Measurements from ENCODE around the gene RAB25. TPM values are rescaled to one million over a fixed set of nuclear protein-coding genes. Genes with fewer than 3 reads are reported as not detected.
A peak's percentile ranks its signal among the peaks of the same experiment; 100 is the strongest.

The RAB25 gene
- polyA plus RNA-seq, 1 donor: 174 TPM

DNA sequence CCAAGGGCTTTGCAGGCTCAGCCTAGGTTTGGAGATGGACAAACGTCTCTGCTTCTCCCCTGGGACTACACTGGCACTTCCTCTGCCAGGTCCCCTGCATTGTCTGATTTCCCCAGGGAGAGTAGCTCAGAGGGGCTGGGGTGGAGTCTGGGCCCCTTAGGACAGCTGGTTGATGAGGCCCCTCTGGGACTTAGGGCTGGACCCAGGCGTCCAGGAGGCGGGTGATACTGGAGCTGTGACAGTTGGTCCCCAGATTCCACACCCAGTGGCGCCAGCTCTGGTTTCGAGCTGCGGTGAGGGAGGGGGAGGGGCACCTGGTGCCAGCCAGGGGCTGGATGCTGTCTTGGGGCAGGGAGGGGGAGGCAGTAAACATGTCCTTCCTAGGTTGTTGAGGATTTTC is 28.7 kb downstream of the RAB25 start:
- Histone ChIP-seq H3K9me3 (ENCODE audit: control insufficient read depth, low read depth, low read length) (no peaks in the 10 kb centered on the region), H3K4me3 (ENCODE audit: low read length) (no peak overlapping the region), H3K27me3 (ENCODE audit: control insufficient read depth, insufficient read depth, low read length) (no peaks in the 10 kb centered on the region), H3K27ac (ENCODE audit: low read length) (no peak overlapping the region), H3K36me3 (ENCODE audit: control insufficient read depth, insufficient read depth, low read length) (peaks cover 4% of the 10 kb centered on the region), H3K4me1 (ENCODE audit: control insufficient read depth, insufficient read depth, low read length) (no peaks in the 10 kb centered on the region)
- no CpG with 5 or more reads among the region's 6 CpGs for WGBS (ENCODE audit: insufficient coverage, low lambda C conversion rate)
- no peak for DNase-seq

DNA sequence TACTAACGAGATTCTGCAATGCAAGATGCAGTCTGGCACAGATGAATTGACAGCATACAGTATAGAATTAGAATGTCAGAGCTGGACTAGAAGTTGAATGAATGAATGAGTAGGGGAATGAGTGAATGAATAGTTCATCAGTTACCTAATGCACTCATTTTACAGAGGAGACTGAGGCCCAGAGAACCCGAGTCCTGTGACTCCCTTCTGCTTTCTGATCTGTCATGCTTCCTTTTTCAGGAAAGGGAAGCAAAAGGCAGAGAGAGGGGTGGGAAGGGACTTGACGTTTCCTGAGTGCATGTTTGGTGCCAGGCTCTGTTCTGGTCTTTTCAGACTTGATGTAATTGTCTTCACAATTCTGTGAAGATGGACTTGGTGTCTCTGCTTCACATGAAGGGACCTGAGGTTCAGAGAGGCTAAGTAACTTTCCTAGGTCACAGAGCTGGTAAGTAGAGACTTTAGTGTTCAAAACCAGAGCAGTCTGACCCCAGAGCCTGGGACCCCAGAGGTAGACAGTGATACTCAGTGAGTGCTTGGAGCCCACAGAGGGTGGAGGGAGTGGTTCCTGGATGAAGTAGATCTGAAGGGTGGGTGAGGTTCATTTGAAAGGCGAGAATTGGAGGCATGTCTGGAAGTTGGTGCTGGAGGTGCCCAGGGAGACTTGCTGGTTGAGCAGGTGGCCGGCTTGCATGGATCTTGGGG is 29.3 kb downstream of the RAB25 start:
- no peaks in the 10 kb centered on the region for H3K4me1 ChIP-seq (ENCODE audit: control insufficient read depth, insufficient read depth, low read length)
- H3K4me3 ChIP-seq (ENCODE audit: low read length): no peak overlapping the region
- H3K36me3 ChIP-seq (ENCODE audit: control insufficient read depth, insufficient read depth, low read length): peaks cover 4% of the 10 kb centered on the region
- no peak for DNase-seq
- no peaks in the 10 kb centered on the region for H3K9me3 ChIP-seq (ENCODE audit: control insufficient read depth, low read depth, low read length)
- no peak overlapping the region for H3K27ac ChIP-seq (ENCODE audit: low read length)
- H3K27me3 ChIP-seq (ENCODE audit: control insufficient read depth, insufficient read depth, low read length): no peaks in the 10 kb centered on the region
- no CpG with 5 or more reads among the region's 5 CpGs for WGBS (ENCODE audit: insufficient coverage, low lambda C conversion rate)

DNA sequence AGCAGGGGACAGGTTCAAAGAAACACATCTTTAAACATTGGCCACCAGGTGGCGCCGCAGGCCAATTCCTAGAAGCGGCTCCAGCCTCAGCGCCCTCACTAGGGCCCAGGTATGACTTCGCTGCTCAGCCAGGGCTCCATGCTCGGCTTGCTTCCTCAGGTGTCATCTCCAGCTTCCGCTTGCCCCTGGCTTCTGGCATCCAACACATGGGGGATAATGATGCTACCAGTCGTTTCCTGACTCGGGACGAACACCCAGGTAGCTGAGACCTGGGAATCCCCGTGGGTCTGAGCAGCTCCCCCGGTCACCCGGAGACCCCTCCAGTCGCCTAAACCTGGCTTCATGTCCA is 29.9 kb downstream of the RAB25 start:
- Histone ChIP-seq H3K4me3 (ENCODE audit: low read length) (no peak overlapping the region), H3K4me1 (ENCODE audit: control insufficient read depth, insufficient read depth, low read length) (peaks cover 1% of the 10 kb centered on the region), H3K9me3 (ENCODE audit: control insufficient read depth, low read depth, low read length) (no peaks in the 10 kb centered on the region), H3K36me3 (ENCODE audit: control insufficient read depth, insufficient read depth, low read length) (peaks cover 4% of the 10 kb centered on the region), H3K27ac (ENCODE audit: low read length) (no peak overlapping the region), H3K27me3 (ENCODE audit: control insufficient read depth, insufficient read depth, low read length) (no peaks in the 10 kb centered on the region)
- peak; percentile 77 to 84 for DNase-seq
- WGBS (ENCODE audit: insufficient coverage, low lambda C conversion rate): no CpG with 5 or more reads among the region's 14 CpGs

DNA sequence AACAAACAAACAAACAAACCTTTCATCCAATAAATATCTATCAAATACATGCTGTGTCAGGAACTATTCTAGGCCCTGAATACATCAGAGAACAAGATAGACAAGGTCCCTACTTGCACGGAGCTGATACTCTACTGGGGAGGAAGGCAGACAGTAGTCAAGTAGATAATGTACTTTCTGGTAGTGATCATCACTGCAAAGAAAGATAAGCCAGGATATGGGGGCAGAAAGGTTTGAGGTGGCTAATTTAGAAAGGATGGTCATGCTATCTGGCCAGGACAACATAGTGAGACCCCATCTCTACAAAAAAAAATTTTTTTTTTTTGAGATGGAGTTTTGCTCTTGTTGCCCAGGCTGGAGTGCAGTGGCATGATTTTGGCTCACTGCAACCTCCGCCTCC is 30.6 kb downstream of the RAB25 start:
- H3K4me3 ChIP-seq (ENCODE audit: low read length): no peak overlapping the region
- peaks cover 4% of the 10 kb centered on the region for H3K36me3 ChIP-seq (ENCODE audit: control insufficient read depth, insufficient read depth, low read length)
- DNase-seq: no peak
- H3K9me3 ChIP-seq (ENCODE audit: control insufficient read depth, low read depth, low read length): no peaks in the 10 kb centered on the region
- H3K4me1 ChIP-seq (ENCODE audit: control insufficient read depth, insufficient read depth, low read length): peaks cover 8% of the 10 kb centered on the region
- no CpG with 5 or more reads among the region's 2 CpGs for WGBS (ENCODE audit: insufficient coverage, low lambda C conversion rate)
- H3K27me3 ChIP-seq (ENCODE audit: control insufficient read depth, insufficient read depth, low read length): no peaks in the 10 kb centered on the region
- no peak overlapping the region for H3K27ac ChIP-seq (ENCODE audit: low read length)

DNA sequence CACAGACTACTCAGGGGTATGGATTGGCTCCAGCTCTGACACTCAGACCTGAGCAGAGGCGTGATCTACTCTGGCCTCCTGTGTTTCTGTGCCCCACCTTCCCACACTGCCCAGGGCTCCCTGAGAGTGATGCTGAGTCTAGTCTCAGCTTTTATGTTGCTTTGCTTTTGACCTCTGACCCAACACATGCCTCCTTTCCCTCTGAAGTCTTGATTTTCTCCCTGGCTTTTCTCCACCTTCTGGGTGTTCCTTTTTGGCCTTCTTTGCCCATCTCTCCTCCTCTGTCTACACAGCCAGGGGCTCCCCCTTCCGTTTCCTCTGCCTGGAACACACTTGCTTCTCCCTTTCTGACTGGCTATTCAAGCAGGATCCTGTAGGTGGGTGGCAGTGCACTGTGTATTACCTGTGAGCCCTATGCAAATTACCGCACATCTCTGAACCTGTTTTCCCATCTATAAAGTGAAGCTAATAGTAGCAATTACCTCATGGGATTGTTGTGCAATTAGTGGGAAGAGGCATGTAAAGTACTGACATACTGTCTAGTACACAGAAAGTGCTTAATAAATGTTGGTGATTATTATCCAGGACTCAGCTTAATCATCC is 35.0 kb downstream of the RAB25 start:
- Histone ChIP-seq H3K27ac (ENCODE audit: low read length) (no peak overlapping the region), H3K27me3 (ENCODE audit: control insufficient read depth, insufficient read depth, low read length) (no peaks in the 10 kb centered on the region), H3K36me3 (ENCODE audit: control insufficient read depth, insufficient read depth, low read length) (peaks cover 4% of the 10 kb centered on the region), H3K9me3 (ENCODE audit: control insufficient read depth, low read depth, low read length) (no peaks in the 10 kb centered on the region), H3K4me1 (ENCODE audit: control insufficient read depth, insufficient read depth, low read length) (peaks cover 25% of the 10 kb centered on the region), H3K4me3 (ENCODE audit: low read length) (no peak overlapping the region)
- DNase-seq: no peak
- 100% methylated on average over 1 of the region's 3 CpGs for WGBS (ENCODE audit: insufficient coverage, low lambda C conversion rate)

DNA sequence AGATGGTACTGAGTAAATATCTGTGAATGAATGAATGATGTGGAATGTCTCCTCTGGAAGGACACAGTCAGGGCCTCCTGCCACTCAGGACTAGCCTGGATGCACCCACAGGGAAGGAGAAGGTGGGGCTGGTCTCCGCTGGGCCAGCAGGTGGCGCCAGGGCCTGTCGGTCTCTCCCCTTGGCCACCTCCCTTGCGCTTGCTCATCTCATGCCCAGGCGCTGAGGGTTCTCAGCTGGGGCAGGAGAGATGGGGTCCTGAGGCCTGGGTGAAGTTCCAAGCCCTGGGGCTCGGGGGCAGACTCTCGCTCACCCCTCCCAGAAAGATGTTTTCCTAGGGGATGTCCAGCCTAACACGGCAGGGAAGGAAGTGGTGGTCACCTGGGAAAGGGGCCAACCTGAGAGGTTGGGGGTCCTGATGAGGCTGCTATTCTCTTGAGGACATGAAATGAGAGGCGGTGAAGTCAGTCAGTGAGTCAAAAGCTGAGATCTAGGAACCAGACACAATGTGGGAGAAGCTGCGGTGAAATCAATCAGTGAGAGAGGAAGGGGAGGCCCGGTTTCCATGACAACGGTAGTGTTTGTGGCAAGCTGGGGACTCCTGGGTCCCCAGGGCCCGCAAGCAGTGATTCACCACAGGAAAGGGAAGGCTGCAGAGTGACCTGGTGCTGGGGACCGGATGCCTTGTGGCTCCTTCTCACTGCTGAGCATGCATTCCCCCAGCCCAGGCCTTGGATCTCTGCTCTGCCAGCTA is 35.9 kb downstream of the RAB25 start:
- Histone ChIP-seq H3K4me3 (ENCODE audit: low read length) (no peak overlapping the region), H3K36me3 (ENCODE audit: control insufficient read depth, insufficient read depth, low read length) (peaks cover 4% of the 10 kb centered on the region), H3K27ac (ENCODE audit: low read length) (peak overlapping the region; percentile 40), H3K9me3 (ENCODE audit: control insufficient read depth, low read depth, low read length) (no peaks in the 10 kb centered on the region), H3K27me3 (ENCODE audit: control insufficient read depth, insufficient read depth, low read length) (no peaks in the 10 kb centered on the region), H3K4me1 (ENCODE audit: control insufficient read depth, insufficient read depth, low read length) (peaks cover 28% of the 10 kb centered on the region)
- peak; percentile 76 to 77 for DNase-seq
- no CpG with 5 or more reads among the region's 14 CpGs for WGBS (ENCODE audit: insufficient coverage, low lambda C conversion rate)

DNA sequence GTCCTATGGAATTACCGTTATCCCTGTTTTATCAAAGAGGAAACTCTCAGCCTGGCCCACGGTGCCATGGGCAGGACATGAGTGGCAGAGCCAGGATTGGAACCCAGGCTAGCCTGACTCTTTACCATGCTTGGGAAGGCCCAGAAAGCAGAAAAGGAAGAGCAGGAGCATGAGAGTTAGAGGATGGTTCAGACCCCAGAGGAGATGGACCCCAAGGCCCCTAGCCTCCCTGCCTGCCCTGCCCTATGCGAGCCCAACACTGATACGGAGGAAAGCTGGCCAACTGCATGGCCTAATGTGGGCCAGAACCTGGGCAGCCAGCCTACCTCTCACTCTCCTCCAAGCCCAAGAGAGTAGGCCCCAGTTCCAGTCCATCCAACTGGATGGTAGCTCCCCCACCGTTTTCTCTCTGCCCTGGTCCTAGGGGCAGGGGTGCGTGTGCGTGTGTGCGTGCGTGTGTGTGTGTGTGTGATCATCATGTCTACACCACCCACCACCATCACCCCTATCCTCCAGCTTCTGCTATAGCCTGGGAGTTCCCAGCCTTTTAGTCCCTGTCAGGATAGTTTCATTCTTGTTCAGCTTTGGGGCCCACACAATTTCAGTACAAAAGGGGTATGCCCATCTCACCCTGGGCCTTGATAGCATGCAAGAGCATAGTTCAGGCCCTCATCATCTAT is 36.7 kb downstream of the RAB25 start:
- Histone ChIP-seq H3K9me3 (ENCODE audit: control insufficient read depth, low read depth, low read length) (no peaks in the 10 kb centered on the region), H3K27ac (ENCODE audit: low read length) (no peak overlapping the region), H3K27me3 (ENCODE audit: control insufficient read depth, insufficient read depth, low read length) (no peaks in the 10 kb centered on the region), H3K36me3 (ENCODE audit: control insufficient read depth, insufficient read depth, low read length) (peaks cover 4% of the 10 kb centered on the region), H3K4me1 (ENCODE audit: control insufficient read depth, insufficient read depth, low read length) (peaks cover 36% of the 10 kb centered on the region), H3K4me3 (ENCODE audit: low read length) (no peak overlapping the region)
- DNase-seq: no peak
- WGBS (ENCODE audit: insufficient coverage, low lambda C conversion rate): no CpG with 5 or more reads among the region's 9 CpGs

DNA sequence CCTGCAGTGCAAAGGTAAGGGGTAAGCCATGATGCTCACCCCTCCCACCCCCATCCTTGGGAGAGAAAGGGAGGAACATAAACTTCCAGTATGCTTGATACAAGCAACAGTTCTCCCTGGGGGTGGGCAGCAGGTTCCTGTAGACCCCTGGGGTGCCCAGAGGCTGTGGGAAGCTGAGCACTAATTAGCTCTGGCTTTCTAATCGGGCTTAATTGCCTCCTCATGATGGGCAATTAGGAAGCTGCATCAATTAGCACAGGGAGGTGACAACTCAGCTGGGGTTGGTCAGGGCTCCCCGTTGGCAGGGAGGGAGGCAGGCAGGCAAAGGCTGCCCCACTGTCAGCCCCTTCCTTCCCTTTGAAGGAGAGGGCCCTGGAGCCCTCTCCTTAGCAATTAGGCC is 37.8 kb downstream of the RAB25 start:
- Histone ChIP-seq H3K27ac (ENCODE audit: low read length) (no peak overlapping the region), H3K27me3 (ENCODE audit: control insufficient read depth, insufficient read depth, low read length) (no peaks in the 10 kb centered on the region), H3K9me3 (ENCODE audit: control insufficient read depth, low read depth, low read length) (no peaks in the 10 kb centered on the region), H3K36me3 (ENCODE audit: control insufficient read depth, insufficient read depth, low read length) (peaks cover 3% of the 10 kb centered on the region), H3K4me1 (ENCODE audit: control insufficient read depth, insufficient read depth, low read length) (peaks cover 47% of the 10 kb centered on the region), H3K4me3 (ENCODE audit: low read length) (no peak overlapping the region)
- no peak for DNase-seq
- no CpG with 5 or more reads among the region's 2 CpGs for WGBS (ENCODE audit: insufficient coverage, low lambda C conversion rate)

DNA sequence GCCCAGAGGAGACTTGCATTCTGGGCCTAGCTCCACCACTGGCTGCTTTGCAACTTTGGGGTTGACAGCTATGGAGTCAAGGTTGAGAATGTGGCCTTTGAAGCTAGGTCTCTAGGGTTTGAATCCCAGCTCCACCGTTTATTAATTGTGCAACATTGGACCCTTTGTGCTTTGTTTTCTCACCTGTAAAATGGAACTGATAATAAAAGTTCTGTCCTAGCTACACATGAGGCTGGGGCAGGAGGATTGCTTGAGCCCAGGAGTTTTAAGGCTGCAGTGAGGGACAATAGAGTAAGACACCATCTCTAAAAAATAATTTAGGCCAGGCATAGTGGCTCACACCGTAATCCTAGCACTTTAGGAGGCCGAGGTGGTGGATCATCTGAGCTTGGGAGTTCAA is 38.3 kb downstream of the RAB25 start:
- Histone ChIP-seq H3K36me3 (ENCODE audit: control insufficient read depth, insufficient read depth, low read length) (no peaks in the 10 kb centered on the region), H3K27ac (ENCODE audit: low read length) (no peak overlapping the region), H3K4me1 (ENCODE audit: control insufficient read depth, insufficient read depth, low read length) (peaks cover 52% of the 10 kb centered on the region), H3K4me3 (ENCODE audit: low read length) (no peak overlapping the region), H3K27me3 (ENCODE audit: control insufficient read depth, insufficient read depth, low read length) (no peaks in the 10 kb centered on the region), H3K9me3 (ENCODE audit: control insufficient read depth, low read depth, low read length) (no peaks in the 10 kb centered on the region)
- no CpG with 5 or more reads among the region's 3 CpGs for WGBS (ENCODE audit: insufficient coverage, low lambda C conversion rate)
- no peak for DNase-seq

DNA sequence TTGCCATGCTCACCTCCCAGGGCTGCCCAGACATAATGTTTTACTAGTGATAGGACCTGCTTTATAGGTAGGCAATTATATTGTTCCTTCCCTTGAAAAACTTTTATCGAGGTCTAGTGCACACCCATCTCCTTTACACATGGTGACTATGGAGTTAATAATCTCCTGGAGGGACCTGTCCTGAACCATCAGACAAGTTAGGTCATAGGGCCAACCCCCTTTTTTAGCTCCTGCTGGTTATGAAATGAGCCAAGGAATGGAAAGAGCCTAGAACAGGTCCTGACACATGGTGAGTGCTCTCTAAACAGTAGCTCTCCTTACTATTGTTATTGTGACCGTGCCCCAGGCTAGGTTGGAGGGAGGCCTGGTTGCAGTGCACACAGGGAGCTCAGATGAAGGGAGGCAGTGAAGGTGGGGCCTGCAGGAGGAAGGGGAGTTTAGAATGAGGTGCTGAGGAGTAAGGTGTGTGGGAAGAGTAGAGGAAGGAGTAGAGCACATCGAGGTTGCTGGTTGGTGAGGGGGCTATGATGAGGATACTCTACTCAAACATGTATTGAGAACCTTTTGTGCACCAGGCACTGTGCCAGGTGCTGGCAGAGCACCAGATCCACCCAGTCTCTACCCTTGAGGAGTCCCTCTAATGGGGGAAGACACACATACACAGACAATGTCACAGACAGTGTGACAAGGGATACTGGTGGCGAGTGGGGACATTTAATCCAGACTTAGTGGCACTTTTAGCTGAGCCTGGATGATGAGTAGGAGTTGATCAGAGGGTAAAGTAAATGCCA is 39.4 kb downstream of the RAB25 start:
- Histone ChIP-seq H3K4me1 (ENCODE audit: control insufficient read depth, insufficient read depth, low read length) (peaks cover 64% of the 10 kb centered on the region), H3K27me3 (ENCODE audit: control insufficient read depth, insufficient read depth, low read length) (no peaks in the 10 kb centered on the region), H3K9me3 (ENCODE audit: control insufficient read depth, low read depth, low read length) (no peaks in the 10 kb centered on the region), H3K4me3 (ENCODE audit: low read length) (no peak overlapping the region), H3K36me3 (ENCODE audit: control insufficient read depth, insufficient read depth, low read length) (no peaks in the 10 kb centered on the region), H3K27ac (ENCODE audit: low read length) (no peak overlapping the region)
- WGBS (ENCODE audit: insufficient coverage, low lambda C conversion rate): no CpG with 5 or more reads among the region's 4 CpGs
- DNase-seq: no peak

Data from large intestine (tissue), 3 donors.